H1 (cell line): ENCODE data around the gene TTC39A. TPM values are rescaled to one million over a fixed set of nuclear protein-coding genes. Genes with fewer than 3 reads are reported as not detected.

Source experiments
- CTCF ChIA-PET: fragments of 300-600 bp; sonication (Branson Sonifier 250); formaldehyde crosslinking; loops from one replicate; lab custom pipeline; 2021; ENCODE audit not compliant: partially characterized antibody; lab: Charles Lee
- POLR2A ChIA-PET: fragments of 300-600 bp; sonication (Branson Sonifier 250); formaldehyde crosslinking; loops from one replicate; lab custom pipeline; 2021; ENCODE audit warnings: inconsistent platforms; ENCODE audit not compliant: partially characterized antibody; lab: Charles Lee
- DNase-seq, 2 experiments: peaks; one replicate each; pipeline versions ENCODE4 v3.0.0 to v3.0.0-alpha.2; 2010 to 2022; ENCODE audit warnings: low spot score in 2 of 2, low read depth in 1 of 2, mixed read lengths in 1 of 2
- FAIRE-seq: peaks from 2 replicates; lab custom pipeline; 2011; peaks lifted over from hg19 to GRCh38; lab: Jason Lieb, UNC
- H2AFZ ChIP-seq: 2 replicates; pipeline ENCODE4 v1.8.1; 2012; ENCODE audit warnings: low read length, inconsistent platforms
- H2AK5ac ChIP-seq: 2 replicates; pipeline ENCODE4 v1.6.1; 2013; ENCODE audit warnings: low read depth, low read length
- H2BK120ac ChIP-seq: replicated peaks from 2 replicates; pipeline ENCODE3; 2013; ENCODE audit warnings: low read depth, low read length, inconsistent platforms
- H2BK12ac ChIP-seq: 2 replicates; pipeline ENCODE4 v1.6.1; 2013; ENCODE audit warnings: low read depth, low read length
- H2BK15ac ChIP-seq: 2 replicates; pipeline ENCODE4 v1.6.1; 2013; ENCODE audit warnings: low read length
- H2BK20ac ChIP-seq: 2 replicates; pipeline ENCODE4 v1.6.1; 2013; ENCODE audit warnings: low read length
- H2BK5ac ChIP-seq: 2 replicates; pipeline ENCODE4 v1.6.1; 2013; ENCODE audit warnings: low read depth, low read length
- H3K14ac ChIP-seq: 2 replicates; pipeline ENCODE4 v1.6.1; 2013; ENCODE audit warnings: inconsistent platforms; ENCODE audit not compliant: insufficient read length
- H3K18ac ChIP-seq: 2 replicates; pipeline ENCODE4 v1.6.1; 2013; ENCODE audit warnings: low read length; ENCODE audit errors: extremely low read depth
- H3K23ac ChIP-seq: 2 replicates; pipeline ENCODE4 v1.6.1; 2013; ENCODE audit warnings: inconsistent platforms; ENCODE audit not compliant: insufficient read length
- H3K23me2 ChIP-seq: 2 replicates; pipeline ENCODE4 v1.6.1; 2013; ENCODE audit warnings: low read depth, low read length
- H3K27ac ChIP-seq: 2 replicates; pipeline ENCODE4 v1.6.1; 2011; ENCODE audit warnings: low read depth, low read length, inconsistent platforms
- H3K27me3 ChIP-seq, 4 experiments: replicated peaks in 1 of 4; 1 replicate in 1 of 4; 2 replicates in 3 of 4; pipeline versions ENCODE4 v1.6.1 to v1.8.1; 2011 to 2013; ENCODE audit warnings: low read length in 3 of 4, mild to moderate bottlenecking in 3 of 4, inconsistent platforms in 2 of 4, mixed read lengths in 2 of 4, moderate library complexity in 1 of 4; ENCODE audit not compliant: control insufficient read depth in 3 of 4, insufficient read depth in 3 of 4; ENCODE audit errors: extremely low read depth in 1 of 4
- H3K36me3 ChIP-seq, 4 experiments: 2 replicates each; pipeline versions ENCODE4 v1.6.1 to v1.8.1; 2011 to 2013; ENCODE audit warnings: mild to moderate bottlenecking in 4 of 4, low read length in 3 of 4, moderate library complexity in 2 of 4, control low read depth in 1 of 4, inconsistent platforms in 1 of 4; ENCODE audit not compliant: insufficient read depth in 4 of 4, control insufficient read depth in 2 of 4
- H3K4ac ChIP-seq: replicated peaks from 2 replicates; pipeline ENCODE3; 2013; ENCODE audit warnings: low read length, low read depth, mixed read lengths, inconsistent platforms; ENCODE audit not compliant: insufficient read length
- H3K4me1 ChIP-seq, 4 experiments: replicated peaks in 1 of 4; 1 replicate in 1 of 4; 2 replicates in 3 of 4; pipeline versions ENCODE4 v1.6.1 to v1.8.1; 2011 to 2013; ENCODE audit warnings: low read length in 3 of 4, inconsistent platforms in 2 of 4, mixed read lengths in 1 of 4; ENCODE audit not compliant: insufficient read depth in 4 of 4, control insufficient read depth in 3 of 4
- H3K4me2 ChIP-seq, 2 experiments: 2 replicates each; pipeline versions ENCODE4 v1.6.1 to v1.8.1; 2011 to 2013; ENCODE audit warnings: low read depth in 2 of 2, low read length in 2 of 2, control low read depth in 1 of 2, inconsistent platforms in 1 of 2, mild to moderate bottlenecking in 1 of 2; ENCODE audit not compliant: insufficient read depth in 1 of 2
- H3K4me3 ChIP-seq, 4 experiments: fragments of 200-600, 300-600 bp in 1 of 4; sonication (generic), shearing (Covaris generic), sonication (Bioruptor Twin) in 1 of 4; 2 replicates each; pipeline versions ENCODE4 v1.5.1 to v1.8.1; 2011 to 2016; ENCODE audit warnings: low read length in 4 of 4, low read depth in 3 of 4, control low read depth in 2 of 4, inconsistent platforms in 2 of 4, mild to moderate bottlenecking in 2 of 4, mixed read lengths in 1 of 4, moderate library complexity in 1 of 4; ENCODE audit not compliant: insufficient read depth in 2 of 4; ENCODE audit errors: extremely low read depth in 1 of 4
- H3K56ac ChIP-seq: replicated peaks from 2 replicates; pipeline ENCODE3; 2013; ENCODE audit warnings: low read depth, mild to moderate bottlenecking, mixed read lengths, low read length, inconsistent platforms; ENCODE audit not compliant: insufficient read length
- H3K79me1 ChIP-seq: 2 replicates; pipeline ENCODE4 v1.6.1; 2013; ENCODE audit warnings: low read depth, low read length, control low read depth
- H3K79me2 ChIP-seq, 2 experiments: 2 replicates each; pipeline versions ENCODE4 v1.6.1 to v1.8.1; 2012 to 2013; ENCODE audit warnings: low read length in 2 of 2, mild to moderate bottlenecking in 2 of 2, inconsistent platforms in 1 of 2; ENCODE audit not compliant: insufficient read depth in 2 of 2, control insufficient read depth in 1 of 2
- H3K9ac ChIP-seq, 4 experiments: replicated peaks in 1 of 4; 1 replicate in 1 of 4; 2 replicates in 3 of 4; pipeline versions ENCODE4 v1.6.1 to v1.8.1; 2011 to 2013; ENCODE audit warnings: low read depth in 3 of 4, low read length in 3 of 4, control low read depth in 2 of 4, mild to moderate bottlenecking in 2 of 4, moderate library complexity in 2 of 4, inconsistent platforms in 1 of 4; ENCODE audit errors: extremely low read depth in 1 of 4
- H3K9me3 ChIP-seq, 2 experiments: 2 replicates each; pipeline versions ENCODE4 v1.6.1 to v1.8.1; 2012 to 2013; ENCODE audit warnings: mild to moderate bottlenecking in 2 of 2, moderate library complexity in 2 of 2, control low read depth in 1 of 2, inconsistent platforms in 1 of 2, low read depth in 1 of 2, low read length in 1 of 2, mixed read lengths in 1 of 2; ENCODE audit not compliant: insufficient read depth in 2 of 2
- H4K20me1 ChIP-seq, 2 experiments: replicated peaks in 1 of 2; 2 replicates each; pipeline versions ENCODE3 to v1.8.1; 2011 to 2013; ENCODE audit warnings: inconsistent platforms in 2 of 2, low read length in 2 of 2, mild to moderate bottlenecking in 1 of 2; ENCODE audit not compliant: insufficient read depth in 2 of 2, control insufficient read depth in 1 of 2
- H4K5ac ChIP-seq: 2 replicates; pipeline ENCODE4 v1.6.1; 2013; ENCODE audit warnings: low read length, low read depth, mixed read lengths, inconsistent platforms; ENCODE audit not compliant: insufficient read length
- H4K8ac ChIP-seq: 2 replicates; pipeline ENCODE4 v1.8.0; 2013; ENCODE audit warnings: mild to moderate bottlenecking, moderate library complexity, low read length, inconsistent platforms; ENCODE audit not compliant: insufficient read depth; ENCODE audit errors: extremely low read depth
- H4K91ac ChIP-seq: replicated peaks from 2 replicates; pipeline ENCODE3; 2013; ENCODE audit warnings: low read length, mixed read lengths, inconsistent platforms; ENCODE audit not compliant: insufficient read length
- GTF2F1 ChIP-seq: IDR thresholded peaks from 2 replicates; pipeline ENCODE4 v1.6.1; 2012; ENCODE audit warnings: low read depth, low read length, improper control_type of control experiment, borderline replicate concordance
- HDAC2 ChIP-seq, 2 experiments: fragments of 300-600 bp in 1 of 2; sonication (generic) in 1 of 2; IDR thresholded peaks; 2 replicates each; pipeline ENCODE4 v1.6.1; 2011 to 2012; ENCODE audit warnings: low read depth in 2 of 2, low read length in 2 of 2, mild to moderate bottlenecking in 2 of 2, moderate library complexity in 2 of 2, borderline replicate concordance in 1 of 2, inconsistent platforms in 1 of 2
- HDAC6 ChIP-seq: IDR thresholded peaks from one replicate; pipeline ENCODE4 v1.7.1; 2012; ENCODE audit warnings: low read depth, mild to moderate bottlenecking, inconsistent platforms, low read length, moderate library complexity
- JUND ChIP-seq: IDR thresholded peaks from 2 replicates; pipeline ENCODE4 v1.6.1; 2011; ENCODE audit warnings: mild to moderate bottlenecking, improper control_type of control experiment, low read length
- POLR2A ChIP-seq, 2 experiments: IDR thresholded peaks; 1 replicate in 1 of 2; 2 replicates in 1 of 2; pipeline ENCODE4 v1.6.1; 2011; ENCODE audit warnings: low read depth in 2 of 2, low read length in 2 of 2, mild to moderate bottlenecking in 2 of 2; ENCODE audit errors: control extremely low read depth in 1 of 2
- TAF7 ChIP-seq: optimal IDR thresholded peaks from 2 replicates; pipeline ENCODE3; 2011; ENCODE audit warnings: low read depth, mild to moderate bottlenecking, inconsistent platforms, low read length, moderate library complexity, borderline replicate concordance
- WGBS, 2 experiments: shearing (Covaris generic) in 1 of 2; methylation state at CpG; one replicate each; pipeline versions ENCODE4 v1.1.6 to v1.1.7; 2013 to 2015; ENCODE audit warnings: low lambda C conversion rate in 2 of 2, mixed read lengths in 2 of 2, inconsistent platforms in 1 of 2, low coverage in 1 of 2, missing lambda C conversion rate in 1 of 2; ENCODE audit not compliant: insufficient replicate concordance in 2 of 2, insufficient coverage in 1 of 2, insufficient read length in 1 of 2; ENCODE audit errors: extremely low coverage in 1 of 2, missing lambda C conversion rate in 1 of 2; 5-methylcytosine and 5-hydroxymethylcytosine counted together
- polyA plus RNA-seq, 7 experiments: library from polyadenylated mRNA; depleted of rRNA in 3 of 7; stranded (reverse) in 5 of 7; unstranded in 2 of 7; fragments of >200 nt in 5 of 7; fragments of 200-250 nt in 2 of 7; gene quantifications; 1 replicate in 5 of 7; 2 replicates in 1 of 7; 4 replicates in 1 of 7; pipeline versions ENCODE4 v1.2.1 to v1.2.3, GENCODE V29; 2011 to 2013; ENCODE audit warnings: missing spikeins in 2 of 7, mixed read lengths in 2 of 7
- total RNA-seq: library from RNA; stranded (reverse); fragmentation: NEBNext Ultra II Directional; extraction: Animal tissue kit (Norgen Biotek cat#: 25700); gene quantifications from 2 replicates; pipeline ENCODE4 v1.2.1, GENCODE V29; 2021

The TTC39A gene
- total and polyA plus RNA-seq, 2 of the 8 experiments (the other 6 are each of a cell fraction or from before 2014, with no cell fraction given), result 5.5 to 5.8 TPM

- no peak overlapping the region for H3K9ac ChIP-seq
- peaks cover 0 to 7% (median 3%) of the 10 kb centered on the region in 4 experiments; a peak in 3 of 7 replicates for H3K4me1 ChIP-seq
- no peak overlapping the region for H2AK5ac ChIP-seq
- no peak overlapping the region for H3K4me2 ChIP-seq
- no peak overlapping the region for H4K8ac ChIP-seq
- TF ChIP-seq HDAC2 (IDR thresholded peaks at IDR 0.05; ENCODE audit: borderline replicate concordance in 1 of 2, low read depth in 2 of 2, low read length in 2 of 2) (no peak), GTF2F1 (no peak), POLR2A (IDR thresholded peaks at IDR 0.05; ENCODE audit: control extremely low read depth in 1 of 2, low read depth in 2 of 2, low read length in 2 of 2) (no peak), HDAC6 (no peak), TAF7 (no peak), JUND (no peak)
- peaks cover 0 to 1% of the 10 kb centered on the region in 2 experiments for H4K20me1 ChIP-seq
- DNase-seq (no peak), FAIRE-seq (no peak)
- CTCF ChIA-PET, result no interaction called here
- no peak overlapping the region for H2AFZ ChIP-seq
- no peak overlapping the region for H3K4ac ChIP-seq
- WGBS, 2 experiments, result 82% methylated on average over 7 of the region's 7 CpGs; no CpG with 5 or more reads in 1 of the 2 experiments
- H3K27me3 ChIP-seq, result no peaks in the 10 kb centered on the region
- no peak overlapping the region for H2BK20ac ChIP-seq
- H4K5ac ChIP-seq, result no peak overlapping the region
- no peak overlapping the region for H2BK120ac ChIP-seq
- H2BK15ac ChIP-seq, result no peak overlapping the region
- H3K4me3 ChIP-seq, result no peak overlapping the region
- H3K79me1 ChIP-seq, result no peaks in the 10 kb centered on the region
- H3K18ac ChIP-seq, result no peak overlapping the region
- H2BK5ac ChIP-seq, result no peak overlapping the region
- H3K14ac ChIP-seq, result no peak overlapping the region
- H3K23ac ChIP-seq, result no peak overlapping the region
- H3K9me3 ChIP-seq, result no peaks in the 10 kb centered on the region
- no peaks in the 10 kb centered on the region for H3K79me2 ChIP-seq
- H3K36me3 ChIP-seq, result no peaks in the 10 kb centered on the region
- POLR2A ChIA-PET, result no interaction called here
- H3K23me2 ChIP-seq, result no peaks in the 10 kb centered on the region; the same call in 1 of the 2 replicates
- no peak overlapping the region for H3K56ac ChIP-seq
- no peak overlapping the region for H4K91ac ChIP-seq
- H3K27ac ChIP-seq, result no peak overlapping the region
- H2BK12ac ChIP-seq, result no peak overlapping the region
Observed at GRCh38 chr1:51324251-51325010, 5.9 kb downstream of the TTC39A start.
